ENCODE results near the gene CPE.

CPE gene

DNA sequence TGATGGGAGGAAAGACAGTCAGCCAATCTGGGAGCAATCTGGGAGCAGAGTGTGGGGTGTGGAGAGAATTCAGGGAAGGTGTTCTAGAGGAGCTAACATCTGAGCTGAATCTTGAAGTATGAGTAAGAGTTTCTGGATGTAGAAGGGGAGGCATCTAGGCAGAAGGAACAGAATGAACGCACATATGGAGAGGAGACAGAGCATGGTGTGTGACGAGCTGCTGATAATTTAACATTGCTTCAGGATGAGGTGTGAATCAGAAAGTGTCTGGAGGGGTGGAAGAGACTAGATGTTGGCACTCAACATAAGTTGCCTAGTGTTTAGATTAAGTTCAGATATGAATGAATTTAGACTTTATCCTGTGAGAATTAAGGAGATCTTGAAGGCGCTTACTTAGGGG lies 58.9 kb downstream of the CPE start:
- ChIA-PET POLR2A (no interaction called here), CTCF (no interaction called here)
- Histone ChIP-seq H3K4me1 (ENCODE audit: control extremely low read depth in 1 of 4, control insufficient read depth in 4 of 4, insufficient read depth in 4 of 4, low read length in 3 of 4) (no peaks in the 10 kb centered on the region), H3K36me3 (ENCODE audit: control insufficient read depth in 4 of 4, insufficient read depth in 4 of 4, low read length in 3 of 4) (no peaks in the 10 kb centered on the region), H3K4me3 (ENCODE audit: control insufficient read depth in 1 of 7, extremely low read depth in 1 of 7, insufficient read depth in 4 of 7, low read depth in 2 of 7, low read length in 6 of 7) (no peak overlapping the region), H3K9me3 (ENCODE audit: control extremely low read depth in 1 of 5, control insufficient read depth in 4 of 5, insufficient read depth in 2 of 5, low read depth in 1 of 5, low read length in 4 of 5) (peaks cover 0 to 1% (median 0%) of the 10 kb centered on the region in 5 experiments), H3K27ac (ENCODE audit: insufficient read depth in 1 of 2, low read depth in 1 of 2, low read length in 2 of 2, poor library complexity in 1 of 2, severe bottlenecking in 2 of 2) (no peak overlapping the region), H3K27me3 (replicated peaks in 2 of 5; ENCODE audit: control insufficient read depth in 4 of 5, insufficient read depth in 5 of 5, low read length in 4 of 5) (peaks cover 0 to 4% (median 0%) of the 10 kb centered on the region in 5 experiments)
- 98% methylated on average over 3 of the region's 3 CpGs for WGBS (ENCODE audit: insufficient coverage)
- no peak for DNase-seq

DNA sequence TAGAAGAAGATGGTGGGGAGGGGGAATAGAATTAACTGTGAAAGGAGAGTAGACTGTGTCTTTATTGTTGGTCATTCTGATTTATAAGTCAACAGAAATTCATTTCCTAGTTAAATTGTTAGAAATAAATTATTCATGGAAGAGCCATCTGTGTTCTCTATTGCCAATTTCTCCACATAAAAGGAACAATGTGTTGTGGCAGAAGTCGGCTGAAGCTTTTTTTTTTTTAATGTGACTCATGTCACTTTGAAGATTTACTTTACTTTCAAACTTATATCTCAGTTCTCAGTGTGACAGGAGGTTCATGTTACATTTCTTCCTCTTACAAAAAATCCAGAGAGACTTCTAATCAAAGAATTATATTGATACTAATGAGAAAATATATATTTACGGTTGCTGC lies 60.5 kb downstream of the CPE start:
- no CpG with 5 or more reads among the region's 2 CpGs for WGBS (ENCODE audit: insufficient coverage)
- Histone ChIP-seq H3K4me1 (ENCODE audit: control extremely low read depth in 1 of 4, control insufficient read depth in 4 of 4, insufficient read depth in 4 of 4, low read length in 3 of 4) (no peaks in the 10 kb centered on the region), H3K27ac (ENCODE audit: insufficient read depth in 1 of 2, low read depth in 1 of 2, low read length in 2 of 2, poor library complexity in 1 of 2, severe bottlenecking in 2 of 2) (no peak overlapping the region), H3K4me3 (ENCODE audit: control insufficient read depth in 1 of 7, extremely low read depth in 1 of 7, insufficient read depth in 4 of 7, low read depth in 2 of 7, low read length in 6 of 7) (no peak overlapping the region), H3K9me3 (ENCODE audit: control extremely low read depth in 1 of 5, control insufficient read depth in 4 of 5, insufficient read depth in 2 of 5, low read depth in 1 of 5, low read length in 4 of 5) (peaks cover 0 to 1% (median 0%) of the 10 kb centered on the region in 5 experiments), H3K36me3 (ENCODE audit: control insufficient read depth in 4 of 4, insufficient read depth in 4 of 4, low read length in 3 of 4) (no peaks in the 10 kb centered on the region), H3K27me3 (replicated peaks in 2 of 5; ENCODE audit: control insufficient read depth in 4 of 5, insufficient read depth in 5 of 5, low read length in 4 of 5) (peaks cover 0 to 4% (median 0%) of the 10 kb centered on the region in 5 experiments)
- POLR2A ChIA-PET, result no interaction called here
- CTCF ChIA-PET, result interaction anchor here (0.7 kb wide), 1 partner anchor 13 kb away, joined by 3 read pairs; no protein-coding TSS in a partner anchor
- no peak for DNase-seq

DNA sequence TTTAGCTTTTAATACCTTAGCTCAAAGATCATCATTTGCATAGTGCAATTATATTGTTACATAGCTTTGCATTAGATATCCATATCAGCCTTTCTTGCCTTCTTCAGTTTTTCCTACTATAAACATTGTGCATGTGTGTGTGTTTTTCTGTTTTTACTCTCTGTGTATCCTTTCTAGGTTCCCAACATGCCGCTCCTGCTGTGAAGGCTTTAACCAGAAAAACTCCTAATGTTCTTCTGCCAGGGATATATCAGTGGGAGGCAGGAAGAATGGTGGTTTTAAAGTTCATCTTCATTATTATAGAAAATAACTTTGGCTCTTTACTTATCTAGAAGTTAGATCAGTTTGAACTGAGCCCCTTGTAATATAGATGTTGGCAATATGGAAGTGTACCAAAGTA lies 61.2 kb downstream of the CPE start:
- Histone ChIP-seq H3K9me3 (ENCODE audit: control extremely low read depth in 1 of 5, control insufficient read depth in 4 of 5, insufficient read depth in 2 of 5, low read depth in 1 of 5, low read length in 4 of 5) (peaks cover 0 to 1% (median 0%) of the 10 kb centered on the region in 5 experiments), H3K4me1 (ENCODE audit: control extremely low read depth in 1 of 4, control insufficient read depth in 4 of 4, insufficient read depth in 4 of 4, low read length in 3 of 4) (no peaks in the 10 kb centered on the region), H3K27ac (ENCODE audit: insufficient read depth in 1 of 2, low read depth in 1 of 2, low read length in 2 of 2, poor library complexity in 1 of 2, severe bottlenecking in 2 of 2) (no peak overlapping the region), H3K36me3 (ENCODE audit: control insufficient read depth in 4 of 4, insufficient read depth in 4 of 4, low read length in 3 of 4) (no peaks in the 10 kb centered on the region), H3K4me3 (ENCODE audit: control insufficient read depth in 1 of 7, extremely low read depth in 1 of 7, insufficient read depth in 4 of 7, low read depth in 2 of 7, low read length in 6 of 7) (no peak overlapping the region), H3K27me3 (replicated peaks in 2 of 5; ENCODE audit: control insufficient read depth in 4 of 5, insufficient read depth in 5 of 5, low read length in 4 of 5) (peaks cover 0 to 4% (median 0%) of the 10 kb centered on the region in 5 experiments)
- DNase-seq, result no peak
- no CpG with 5 or more reads among the region's 1 CpG for WGBS (ENCODE audit: insufficient coverage)
- ChIA-PET POLR2A (no interaction called here), CTCF (no interaction called here)

DNA sequence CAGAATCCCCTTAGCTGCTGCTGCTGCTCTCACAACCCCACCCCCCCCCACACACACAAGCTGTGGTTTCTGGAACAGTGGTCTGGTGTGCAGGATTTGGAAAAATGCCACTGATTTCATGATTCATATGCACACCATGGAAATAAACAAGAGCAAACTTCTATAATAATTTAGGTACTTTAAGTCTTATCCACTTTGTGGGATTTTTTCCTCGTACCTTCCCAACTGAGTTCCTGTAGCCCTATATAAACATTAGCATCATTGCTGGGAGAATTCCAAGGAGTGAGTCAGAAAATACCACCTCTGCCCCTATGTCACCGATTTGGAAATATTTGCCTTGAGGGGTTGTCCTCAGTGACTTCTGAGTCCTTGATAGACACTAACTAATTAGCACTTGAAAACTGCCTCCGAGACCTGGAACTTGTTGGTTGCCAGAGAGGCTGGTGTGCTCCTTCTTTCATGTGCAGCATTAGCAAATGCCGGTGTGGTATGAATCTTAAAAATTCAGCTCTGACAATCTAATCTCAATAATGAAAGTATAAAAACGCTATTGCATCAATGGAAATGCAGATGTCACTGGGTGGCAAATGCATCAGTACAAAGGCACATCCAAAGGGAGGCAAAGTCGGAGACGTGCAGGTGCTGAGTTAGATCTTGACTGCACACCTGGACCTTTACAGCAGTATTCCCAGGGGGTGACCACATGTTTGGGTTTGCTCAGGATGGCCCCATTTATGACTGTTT lies 61.8 kb downstream of the CPE start:
- Histone ChIP-seq H3K4me3 (ENCODE audit: control insufficient read depth in 1 of 7, extremely low read depth in 1 of 7, insufficient read depth in 4 of 7, low read depth in 2 of 7, low read length in 6 of 7) (no peak overlapping the region), H3K4me1 (ENCODE audit: control extremely low read depth in 1 of 4, control insufficient read depth in 4 of 4, insufficient read depth in 4 of 4, low read length in 3 of 4) (no peaks in the 10 kb centered on the region), H3K36me3 (ENCODE audit: control insufficient read depth in 4 of 4, insufficient read depth in 4 of 4, low read length in 3 of 4) (no peaks in the 10 kb centered on the region), H3K27me3 (replicated peaks in 2 of 5; ENCODE audit: control insufficient read depth in 4 of 5, insufficient read depth in 5 of 5, low read length in 4 of 5) (peaks cover 0 to 4% (median 0%) of the 10 kb centered on the region in 5 experiments), H3K9me3 (ENCODE audit: control extremely low read depth in 1 of 5, control insufficient read depth in 4 of 5, insufficient read depth in 2 of 5, low read depth in 1 of 5, low read length in 4 of 5) (peaks cover 0 to 1% (median 0%) of the 10 kb centered on the region in 5 experiments), H3K27ac (ENCODE audit: insufficient read depth in 1 of 2, low read depth in 1 of 2, low read length in 2 of 2, poor library complexity in 1 of 2, severe bottlenecking in 2 of 2) (no peak overlapping the region)
- ChIA-PET POLR2A (no interaction called here), CTCF (no interaction called here)
- 93% methylated on average over 7 of the region's 7 CpGs for WGBS (ENCODE audit: insufficient coverage)
- DNase-seq, result no peak

DNA sequence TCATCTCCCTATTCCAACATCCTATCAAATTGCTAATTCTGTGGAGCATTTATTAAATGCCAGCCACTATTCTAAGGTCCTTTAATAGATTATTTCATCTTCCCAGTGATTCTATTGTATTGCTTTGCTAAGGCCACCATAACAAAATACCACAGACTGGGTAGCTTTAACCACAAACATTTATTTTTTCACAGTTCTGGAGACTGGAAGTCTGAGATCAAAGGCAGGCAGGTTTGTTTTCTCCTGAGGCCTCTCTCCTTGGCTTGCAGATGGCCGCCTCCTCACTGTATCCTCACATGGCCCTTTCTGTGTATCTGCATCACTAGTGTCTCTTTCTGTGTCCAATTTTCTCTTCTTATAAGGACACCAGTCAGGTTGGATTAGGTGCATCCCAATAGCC lies 64.5 kb downstream of the CPE start:
- Histone ChIP-seq H3K4me1 (ENCODE audit: control extremely low read depth in 1 of 4, control insufficient read depth in 4 of 4, insufficient read depth in 4 of 4, low read length in 3 of 4) (no peaks in the 10 kb centered on the region), H3K9me3 (ENCODE audit: control extremely low read depth in 1 of 5, control insufficient read depth in 4 of 5, insufficient read depth in 2 of 5, low read depth in 1 of 5, low read length in 4 of 5) (peaks cover 0 to 1% (median 0%) of the 10 kb centered on the region in 5 experiments), H3K27me3 (replicated peaks in 2 of 5; ENCODE audit: control insufficient read depth in 4 of 5, insufficient read depth in 5 of 5, low read length in 4 of 5) (no peaks in the 10 kb centered on the region), H3K4me3 (ENCODE audit: control insufficient read depth in 1 of 7, extremely low read depth in 1 of 7, insufficient read depth in 4 of 7, low read depth in 2 of 7, low read length in 6 of 7) (no peak overlapping the region), H3K36me3 (ENCODE audit: control insufficient read depth in 4 of 4, insufficient read depth in 4 of 4, low read length in 3 of 4) (no peaks in the 10 kb centered on the region), H3K27ac (ENCODE audit: insufficient read depth in 1 of 2, low read depth in 1 of 2, low read length in 2 of 2, poor library complexity in 1 of 2, severe bottlenecking in 2 of 2) (no peak overlapping the region)
- WGBS (ENCODE audit: insufficient coverage), result 100% methylated on average over 1 of the region's 1 CpG
- POLR2A ChIA-PET, result no interaction called here
- DNase-seq, result no peak
- CTCF ChIA-PET, result no interaction called here

DNA sequence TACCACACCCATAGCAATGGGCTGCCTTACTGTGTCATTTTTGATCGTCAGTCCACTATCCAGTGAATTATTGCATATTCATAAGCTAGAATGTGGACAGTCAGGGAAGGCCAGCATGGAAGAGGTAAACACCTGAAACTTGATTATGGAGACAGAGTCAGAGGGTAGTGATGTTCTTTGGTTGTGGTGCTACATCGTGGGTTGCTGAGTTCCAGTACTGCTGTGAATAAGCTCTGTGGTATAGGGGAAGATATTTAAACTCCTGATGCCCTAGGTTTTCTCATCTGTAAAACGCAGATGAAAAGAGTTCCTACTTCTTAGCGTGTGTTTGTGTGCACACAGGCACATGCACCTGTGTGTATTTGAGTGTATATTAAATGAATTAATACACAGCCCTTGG lies 69.9 kb downstream of the CPE start:
- no peak for DNase-seq
- no peaks in the 10 kb centered on the region for H3K36me3 ChIP-seq (ENCODE audit: control insufficient read depth in 4 of 4, insufficient read depth in 4 of 4, low read length in 3 of 4)
- no peaks in the 10 kb centered on the region for H3K4me1 ChIP-seq (ENCODE audit: control extremely low read depth in 1 of 4, control insufficient read depth in 4 of 4, insufficient read depth in 4 of 4, low read length in 3 of 4)
- H3K27me3 ChIP-seq (replicated peaks in 2 of 5; ENCODE audit: control insufficient read depth in 4 of 5, insufficient read depth in 5 of 5, low read length in 4 of 5), result no peaks in the 10 kb centered on the region
- H3K9me3 ChIP-seq (ENCODE audit: control extremely low read depth in 1 of 5, control insufficient read depth in 4 of 5, insufficient read depth in 2 of 5, low read depth in 1 of 5, low read length in 4 of 5), result no peaks in the 10 kb centered on the region
- no peak overlapping the region for H3K4me3 ChIP-seq (ENCODE audit: control insufficient read depth in 1 of 7, extremely low read depth in 1 of 7, insufficient read depth in 4 of 7, low read depth in 2 of 7, low read length in 6 of 7)
- WGBS (ENCODE audit: insufficient coverage), result 100% methylated on average over 1 of the region's 4 CpGs
- CTCF ChIA-PET, result no interaction called here
- POLR2A ChIA-PET, result no interaction called here
- H3K27ac ChIP-seq (ENCODE audit: insufficient read depth in 1 of 2, low read depth in 1 of 2, low read length in 2 of 2, poor library complexity in 1 of 2, severe bottlenecking in 2 of 2), result no peak overlapping the region

DNA sequence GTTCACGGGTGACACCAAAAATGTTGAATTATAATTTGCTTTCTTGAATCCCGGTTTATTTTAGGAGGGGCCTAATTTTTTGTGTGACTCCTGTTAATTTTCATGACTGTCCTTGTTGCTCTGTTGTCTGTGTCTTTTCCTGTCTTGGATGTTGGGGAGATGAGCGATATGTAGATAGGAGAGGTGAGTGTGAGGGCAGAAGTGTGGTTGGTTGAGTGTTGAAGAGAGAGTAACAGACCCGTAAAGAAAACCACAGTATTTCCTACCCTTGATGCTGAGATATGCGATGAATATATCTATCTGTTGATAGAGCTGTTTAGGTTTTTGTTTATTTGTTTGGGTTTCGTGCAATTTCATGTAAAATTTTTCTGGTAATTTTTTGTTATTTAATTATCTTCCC lies 70.5 kb downstream of the CPE start:
- WGBS (ENCODE audit: insufficient coverage), result 100% methylated on average over 2 of the region's 6 CpGs
- Histone ChIP-seq H3K36me3 (ENCODE audit: control insufficient read depth in 4 of 4, insufficient read depth in 4 of 4, low read length in 3 of 4) (no peaks in the 10 kb centered on the region), H3K9me3 (ENCODE audit: control extremely low read depth in 1 of 5, control insufficient read depth in 4 of 5, insufficient read depth in 2 of 5, low read depth in 1 of 5, low read length in 4 of 5) (no peaks in the 10 kb centered on the region), H3K27ac (ENCODE audit: insufficient read depth in 1 of 2, low read depth in 1 of 2, low read length in 2 of 2, poor library complexity in 1 of 2, severe bottlenecking in 2 of 2) (no peak overlapping the region), H3K4me3 (ENCODE audit: control insufficient read depth in 1 of 7, extremely low read depth in 1 of 7, insufficient read depth in 4 of 7, low read depth in 2 of 7, low read length in 6 of 7) (no peak overlapping the region), H3K27me3 (replicated peaks in 2 of 5; ENCODE audit: control insufficient read depth in 4 of 5, insufficient read depth in 5 of 5, low read length in 4 of 5) (no peaks in the 10 kb centered on the region), H3K4me1 (ENCODE audit: control extremely low read depth in 1 of 4, control insufficient read depth in 4 of 4, insufficient read depth in 4 of 4, low read length in 3 of 4) (no peaks in the 10 kb centered on the region)
- DNase-seq, result no peak
- CTCF ChIA-PET, result no interaction called here
- POLR2A ChIA-PET, result no interaction called here
